Subcutaneous adipose tissue (tissue), 4 donors: ENCODE data around the gene PTPRC. TPM values are rescaled to one million over a fixed set of nuclear protein-coding genes. Genes with fewer than 3 reads are reported as not detected.

Experiments
- CTCF ChIP-seq: fragments of 450-650 bp; IDR thresholded peaks from one replicate; pipeline ENCODE4 v1.5.1; 2016; ENCODE audit warnings: low read depth, mild to moderate bottlenecking, control low read depth, antibody characterized with exemption, moderate library complexity
- total RNA-seq, 4 donors: library from RNA; depleted of rRNA; stranded (reverse); fragments of >200 nt; gene quantifications; one replicate each; pipeline ENCODE4 v1.1.0, GENCODE V29; 2016

The PTPRC gene
- total RNA-seq, 4 donors from 2014 or later = 18.6 to 167 (median 59.8) TPM

DNA sequence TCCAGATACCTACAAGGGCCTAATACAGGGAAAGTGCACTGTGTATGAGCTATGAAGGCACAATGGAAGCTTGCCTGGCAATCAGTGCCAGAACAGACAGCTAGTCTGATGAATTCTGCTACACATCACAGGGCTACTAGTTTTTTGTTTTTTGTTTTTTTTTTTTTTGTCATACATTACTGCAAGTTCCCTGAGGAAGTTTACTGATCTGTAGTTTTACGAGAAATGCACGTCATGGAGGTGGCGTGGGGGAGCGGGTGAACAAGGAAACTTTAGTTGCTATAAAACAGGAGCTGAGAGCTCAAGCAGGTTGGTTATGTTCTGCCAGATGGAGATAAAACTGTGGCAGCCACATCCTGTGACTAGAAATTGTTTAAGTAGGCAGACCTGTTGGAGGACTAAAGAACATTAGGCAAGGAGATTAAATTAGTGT, 17.7 kb downstream of the PTPRC start:
- TF ChIP-seq CTCF = no peak

GRCh38 chr1:198657550-198658064, 18.8 kb downstream of the PTPRC start:
- TF ChIP-seq CTCF = no peak

DNA sequence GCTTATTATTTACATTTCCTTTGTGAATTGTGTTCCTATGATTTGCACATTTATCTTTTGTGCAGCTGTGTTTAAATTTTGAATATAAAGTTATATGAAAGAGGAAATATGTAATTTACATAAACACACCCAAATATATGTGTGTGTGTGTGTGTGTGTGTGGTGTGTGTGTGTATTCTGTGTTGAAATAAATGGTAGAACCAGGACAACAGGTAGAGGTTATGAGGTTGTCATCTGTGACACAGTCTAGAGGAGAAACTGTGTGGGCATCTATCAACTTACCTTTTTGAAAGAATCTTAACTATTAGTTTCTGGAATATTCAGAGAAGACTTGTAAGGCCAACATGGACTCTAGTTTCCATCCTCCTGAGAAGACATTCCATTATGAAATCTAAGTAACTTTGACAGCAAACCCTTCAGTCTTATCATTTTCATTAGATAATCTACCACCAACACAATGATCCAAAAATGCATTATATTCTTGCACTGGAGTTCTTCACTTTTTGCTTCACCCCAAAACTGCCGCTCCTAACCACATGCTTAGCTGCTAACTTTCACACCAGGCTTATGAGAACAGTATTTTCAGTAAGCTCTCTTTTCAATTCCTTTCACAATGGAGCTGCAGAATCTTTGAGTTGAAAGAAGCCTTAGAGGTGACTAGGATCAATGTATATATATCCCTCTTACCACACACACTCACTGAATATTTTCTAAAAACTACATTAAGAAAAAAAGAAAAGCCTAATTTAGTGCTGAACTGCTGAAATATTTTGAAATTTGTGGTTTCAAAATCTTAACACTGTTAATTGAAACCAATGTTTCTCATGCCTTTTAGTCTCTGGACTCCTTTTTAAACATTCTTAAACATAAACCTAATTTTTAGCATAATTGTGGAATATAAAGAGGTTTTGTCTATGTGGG, 21.8 kb downstream of the PTPRC start:
- no peak for TF ChIP-seq CTCF

GRCh38 chr1:198662821-198663220, 24.0 kb downstream of the PTPRC start:
- no peak for TF ChIP-seq CTCF

DNA sequence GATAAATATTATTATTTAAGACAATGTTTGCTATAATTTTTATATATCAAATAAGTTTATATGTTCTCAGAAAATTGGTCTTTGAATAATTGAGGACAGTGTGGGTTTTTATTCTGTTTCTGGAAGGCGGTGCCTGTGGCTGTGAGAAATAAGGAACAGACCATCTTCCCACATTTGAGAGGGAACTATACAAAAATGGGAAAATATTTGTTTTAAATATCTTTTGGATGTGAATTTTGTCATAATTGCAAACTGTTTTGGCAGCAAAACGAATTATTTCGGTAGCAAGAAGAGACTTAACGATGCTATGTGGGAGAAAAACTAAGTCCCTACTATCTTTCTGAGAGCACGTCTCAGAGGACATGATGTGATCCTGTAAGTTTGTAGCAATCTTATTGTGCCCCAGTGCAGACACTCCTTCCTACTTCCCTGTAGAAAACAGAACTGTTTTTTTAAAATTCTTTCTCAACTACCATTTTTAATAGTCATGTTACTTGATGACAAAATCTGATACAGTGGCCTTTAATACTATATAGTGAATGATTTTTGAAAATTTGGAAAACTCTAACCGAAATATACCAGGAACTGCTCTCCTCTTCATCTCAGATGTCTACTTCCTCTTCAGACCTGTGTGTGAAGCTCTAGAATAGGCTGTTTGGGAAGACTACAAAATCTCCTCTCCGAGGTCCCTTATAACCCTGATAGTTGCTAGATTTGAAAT, 25.4 kb downstream of the PTPRC start:
- TF ChIP-seq CTCF = no peak

DNA sequence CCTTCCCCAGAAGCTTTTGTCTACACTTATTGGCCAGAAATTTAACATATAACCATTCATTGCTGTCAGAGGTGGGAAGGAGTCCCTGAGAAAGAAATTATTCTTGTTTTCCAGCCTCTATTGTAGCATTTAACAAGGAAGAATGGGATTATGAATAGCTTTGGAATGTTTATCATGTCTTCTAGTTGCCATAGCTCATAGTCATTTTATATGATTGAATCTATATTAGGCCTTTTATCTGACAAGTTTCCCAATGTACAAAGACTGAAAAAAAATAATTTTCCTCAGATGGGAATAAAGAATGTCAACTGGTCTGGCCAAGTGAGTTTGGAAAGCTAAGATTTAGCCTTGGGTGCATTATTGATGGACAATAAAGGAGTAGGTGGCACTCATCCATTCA, 28.3 kb downstream of the PTPRC start:
- TF ChIP-seq CTCF = no peak

GRCh38 chr1:198667807-198668206, 29.0 kb downstream of the PTPRC start:
- TF ChIP-seq CTCF = no peak
